GM12865 (cell line): Measurements from ENCODE around the gene QTRT2.

Experiments
- DNase-seq: peaks from one replicate; pipeline ENCODE4 v3.0.0; 2010; ENCODE audit warnings: low read depth
- H3K4me3 ChIP-seq: 2 replicates; pipeline ENCODE4 v1.5.1; 2011; ENCODE audit warnings: mild to moderate bottlenecking, low read depth, low read length, control low read depth
- TF ChIP-seq, protein P1 (sequence below): IDR thresholded peaks from 2 replicates; pipeline ENCODE4 v1.5.1; 2011; ENCODE audit warnings: low read length, control low read depth, low read depth, inconsistent platforms; ENCODE audit not compliant: insufficient read depth; ENCODE audit errors: missing control alignments

QTRT2 gene

DNA sequence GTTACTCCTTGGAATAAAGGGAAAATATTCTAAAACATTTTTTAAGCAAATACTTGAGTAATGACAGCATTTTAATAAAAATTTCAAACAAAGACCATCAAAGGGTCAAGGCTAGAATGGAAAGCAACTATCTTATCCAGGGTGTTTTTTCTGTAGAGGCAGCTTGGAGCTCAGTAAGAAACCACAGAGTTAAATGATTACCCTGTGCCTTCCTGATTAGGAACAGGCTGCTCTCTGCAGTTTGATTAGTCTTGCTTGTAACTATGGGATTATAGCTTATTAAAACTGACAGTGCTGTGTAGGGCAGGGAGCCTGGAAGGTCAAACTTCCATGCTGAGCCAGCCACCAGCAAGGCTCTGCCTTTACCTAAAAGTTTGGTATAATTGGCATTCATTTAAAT, 33.1 kb downstream of the QTRT2 start:
- no peak for DNase-seq
- H3K4me3 ChIP-seq: no peak overlapping the region
- TF ChIP-seq, protein P1, sequence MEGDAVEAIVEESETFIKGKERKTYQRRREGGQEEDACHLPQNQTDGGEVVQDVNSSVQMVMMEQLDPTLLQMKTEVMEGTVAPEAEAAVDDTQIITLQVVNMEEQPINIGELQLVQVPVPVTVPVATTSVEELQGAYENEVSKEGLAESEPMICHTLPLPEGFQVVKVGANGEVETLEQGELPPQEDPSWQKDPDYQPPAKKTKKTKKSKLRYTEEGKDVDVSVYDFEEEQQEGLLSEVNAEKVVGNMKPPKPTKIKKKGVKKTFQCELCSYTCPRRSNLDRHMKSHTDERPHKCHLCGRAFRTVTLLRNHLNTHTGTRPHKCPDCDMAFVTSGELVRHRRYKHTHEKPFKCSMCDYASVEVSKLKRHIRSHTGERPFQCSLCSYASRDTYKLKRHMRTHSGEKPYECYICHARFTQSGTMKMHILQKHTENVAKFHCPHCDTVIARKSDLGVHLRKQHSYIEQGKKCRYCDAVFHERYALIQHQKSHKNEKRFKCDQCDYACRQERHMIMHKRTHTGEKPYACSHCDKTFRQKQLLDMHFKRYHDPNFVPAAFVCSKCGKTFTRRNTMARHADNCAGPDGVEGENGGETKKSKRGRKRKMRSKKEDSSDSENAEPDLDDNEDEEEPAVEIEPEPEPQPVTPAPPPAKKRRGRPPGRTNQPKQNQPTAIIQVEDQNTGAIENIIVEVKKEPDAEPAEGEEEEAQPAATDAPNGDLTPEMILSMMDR: no peak

DNA sequence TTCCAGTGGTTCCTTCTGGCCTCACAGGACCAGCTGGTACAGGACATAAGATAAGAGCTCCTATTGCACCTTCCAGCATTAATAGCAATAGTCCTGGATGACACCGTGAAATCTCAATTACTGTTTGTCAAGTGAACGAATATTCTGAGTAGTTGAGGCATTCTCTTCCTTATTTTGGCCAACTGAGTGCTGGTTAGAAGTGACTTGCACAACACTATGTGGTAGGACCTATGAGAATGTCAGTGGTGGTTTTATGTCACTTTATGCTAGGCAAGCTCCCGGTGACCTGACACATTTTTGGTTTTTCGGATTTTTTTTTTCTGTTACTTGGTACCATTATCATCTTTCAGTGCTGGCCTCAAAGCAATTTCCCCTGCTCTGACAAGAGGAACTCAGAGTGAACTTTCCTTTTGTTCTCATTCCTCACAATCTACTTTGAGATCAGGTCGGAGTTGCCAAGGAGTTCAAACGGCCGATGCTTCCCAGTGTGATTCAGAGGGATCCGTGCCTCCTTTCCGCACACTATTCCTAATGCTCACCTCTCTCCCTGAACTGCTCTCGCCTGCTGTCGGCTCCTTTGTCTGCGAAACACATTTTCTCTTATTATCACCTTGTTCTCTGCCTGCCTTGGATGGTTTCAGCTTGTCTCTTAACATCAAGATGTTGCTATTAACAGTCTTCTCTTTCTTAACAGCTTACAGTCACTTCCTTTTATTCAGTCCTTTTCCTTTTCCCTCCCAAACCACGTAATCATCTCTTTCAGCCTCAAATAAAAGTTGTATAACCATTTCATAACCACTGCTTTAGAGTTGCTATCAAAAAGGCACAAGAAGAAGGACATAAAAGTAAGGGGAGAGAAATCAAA, 35.8 kb downstream of the QTRT2 start:
- TF ChIP-seq, protein P1: no peak
- DNase-seq: no peak
- H3K4me3 ChIP-seq: no peak overlapping the region

DNA sequence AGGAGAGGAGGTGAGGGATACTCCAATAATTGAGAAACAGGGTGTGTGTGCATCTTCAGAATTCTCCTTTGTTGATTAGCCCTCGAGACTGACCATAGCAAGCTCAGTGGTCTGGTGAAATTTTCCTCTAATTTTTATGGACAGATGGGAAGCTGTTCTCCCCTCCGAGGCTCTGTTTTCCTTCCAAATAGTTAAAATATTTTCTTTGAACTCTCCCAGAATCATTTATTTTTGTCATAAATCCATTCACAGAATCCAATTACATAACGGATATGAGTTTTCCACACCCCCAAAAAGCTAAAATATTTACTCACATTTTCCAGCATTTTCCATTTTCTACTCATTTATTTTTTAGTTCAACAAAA, 36.5 kb downstream of the QTRT2 start:
- TF ChIP-seq, protein P1: no peak
- no peak overlapping the region for H3K4me3 ChIP-seq
- DNase-seq: no peak

DNA sequence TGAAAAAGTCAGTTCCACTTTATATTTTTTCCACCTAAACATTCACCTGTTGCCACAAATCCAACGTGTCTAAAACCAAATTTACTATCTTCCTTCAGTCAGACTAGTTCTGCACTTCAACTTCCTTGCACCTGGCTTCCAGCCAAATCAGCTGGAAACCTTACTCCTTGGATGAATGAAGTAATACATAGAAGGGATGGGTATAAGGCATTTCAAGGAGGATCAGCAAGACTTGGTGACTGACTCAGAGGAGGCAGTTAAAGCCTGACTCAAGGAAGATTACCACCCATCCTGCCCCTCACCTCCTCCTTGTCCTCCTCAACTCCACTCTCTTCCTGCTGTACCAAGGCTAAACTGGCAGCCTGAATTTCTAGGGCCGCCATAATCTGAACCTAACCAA, 37.1 kb downstream of the QTRT2 start:
- DNase-seq: no peak
- H3K4me3 ChIP-seq: no peak overlapping the region
- TF ChIP-seq, protein P1: no peak

DNA sequence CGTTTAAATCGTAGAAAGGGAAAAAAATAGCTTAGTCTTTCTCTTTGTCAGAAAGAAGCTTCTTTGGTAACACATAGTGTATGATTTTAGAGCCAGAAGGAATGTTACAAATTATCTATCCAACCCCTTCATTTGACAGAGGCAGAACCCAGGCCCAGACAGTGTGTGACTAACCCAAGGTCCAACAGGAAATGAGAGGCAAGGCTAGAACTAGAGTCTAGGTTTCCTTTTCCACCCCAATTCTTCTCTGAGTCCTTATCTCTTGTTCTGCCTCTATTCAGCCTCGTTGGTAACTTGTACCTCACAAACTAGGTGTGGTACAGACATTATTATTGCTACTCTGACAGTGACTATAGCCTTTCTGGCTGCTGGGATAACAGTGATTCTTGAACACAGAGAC, 39.3 kb downstream of the QTRT2 start:
- no peak for DNase-seq
- TF ChIP-seq, protein P1: no peak
- no peak overlapping the region for H3K4me3 ChIP-seq

DNA sequence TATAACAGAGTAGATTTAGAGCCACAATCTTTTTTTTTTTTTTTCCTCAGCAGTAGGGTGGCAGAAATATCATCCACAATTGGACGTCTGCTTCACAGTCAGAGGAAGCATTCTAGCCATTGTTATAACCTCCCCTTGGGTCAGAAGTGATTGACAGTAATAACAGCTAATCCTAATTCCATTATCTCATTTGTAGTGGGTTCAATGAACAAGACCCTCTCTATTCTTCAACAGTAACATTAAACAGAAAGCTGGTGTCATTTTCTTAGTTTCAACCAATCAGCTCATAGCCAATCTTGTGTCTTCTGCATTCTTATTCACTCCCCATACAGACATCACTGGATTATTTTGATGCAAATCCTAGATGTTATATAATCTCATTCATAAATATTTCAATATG, 44.6 kb downstream of the QTRT2 start:
- H3K4me3 ChIP-seq: no peak overlapping the region
- TF ChIP-seq, protein P1: no peak
- no peak for DNase-seq

DNA sequence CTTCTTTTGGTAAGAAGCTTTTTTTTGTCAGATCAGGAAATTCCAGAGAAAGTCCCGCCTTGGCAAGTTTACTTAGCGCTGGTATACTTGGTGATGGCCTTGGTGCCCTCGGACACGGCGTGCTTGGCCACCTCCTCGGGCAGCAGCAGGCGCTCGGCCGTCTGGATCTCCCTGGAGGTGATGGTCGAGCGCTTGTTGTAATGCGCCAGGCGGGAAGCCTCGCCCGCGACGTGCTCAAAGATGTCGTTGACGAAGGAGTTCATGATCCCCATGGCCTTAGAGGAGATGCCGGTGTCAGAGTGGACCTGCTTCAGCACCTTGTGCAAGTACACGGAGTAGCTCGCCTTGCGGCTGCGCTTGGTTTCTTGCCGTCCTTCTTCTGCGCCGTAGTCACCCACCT, 46.6 kb downstream of the QTRT2 start:
- no peak for DNase-seq
- TF ChIP-seq, protein P1: no peak
- no peak overlapping the region for H3K4me3 ChIP-seq
